DOHH2 (cell line): ENCODE measurements around the gene DQX1.

Experiments used
- CTCF ChIP-seq: fragments of 200-600 bp; sonication (generic); IDR thresholded peaks from one replicate; pipeline ENCODE4 v1.5.1; 2014; ENCODE audit warnings: antibody characterized with exemption, mild to moderate bottlenecking, low read depth, low read length; ENCODE audit not compliant: poor library complexity, severe bottlenecking
- EZH2phosphoT487 ChIP-seq: fragments of 200-600 bp; sonication (generic); IDR thresholded peaks from 2 replicates; pipeline ENCODE4 v1.6.1; 2017; ENCODE audit warnings: borderline replicate concordance, mild to moderate bottlenecking, antibody characterized with exemption, low read length, moderate library complexity, mixed read lengths

- TF ChIP-seq CTCF (no peak), EZH2phosphoT487 (no peak)
These were observed 24.5 kb downstream of the DQX1 start for GRCh38 chr2:74501335-74502071.
